HCEC 1CT (cell line): ENCODE measurements around the gene CFAP69.
"Not testable (repeated sequence)": the region's sequence is repeated elsewhere in the genome, so short reads cannot be mapped to it uniquely, and the experiment has no call there.

Source experiments
- DNase-seq: peaks from one replicate; pipeline ENCODE4 v3.0.0-alpha.2; 2017

CFAP69 gene

GRCh38 chr7:90236721-90237289 is 8.2 kb upstream of the CFAP69 start:
- DNase-seq = no peak

GRCh38 chr7:90238022-90238421 is 7.0 kb upstream of the CFAP69 start:
- no peak for DNase-seq

GRCh38 chr7:90238583-90238982 is 6.4 kb upstream of the CFAP69 start:
- DNase-seq = no peak

GRCh38 chr7:90239050-90239449 is 5.9 kb upstream of the CFAP69 start:
- no peak for DNase-seq

- no peak for DNase-seq
These were observed 5.2 kb upstream of the CFAP69 start for GRCh38 chr7:90239625-90240228.

GRCh38 chr7:90242369-90243168 is 2.4 kb upstream of the CFAP69 start:
- DNase-seq = no peak

GRCh38 chr7:90243556-90243955 is 1.4 kb upstream of the CFAP69 start:
- no peak for DNase-seq

GRCh38 chr7:90244565-90244908 is 437 bp upstream of the CFAP69 start:
- DNase-seq = no peak

- peak; percentile 25 for DNase-seq
These were observed 1.2 kb downstream of the CFAP69 start for GRCh38 chr7:90246171-90246570.

- DNase-seq = no peak
These were observed 3.7 kb downstream of the CFAP69 start for GRCh38 chr7:90248706-90249105.

- peak; percentile 89 for DNase-seq
These were observed 5.8 kb downstream of the CFAP69 start for GRCh38 chr7:90250601-90251303.

GRCh38 chr7:90251304-90251635 is 6.3 kb downstream of the CFAP69 start:
- DNase-seq = peak; percentile 71

- not testable (repeated sequence) for DNase-seq
These were observed 11.0 kb downstream of the CFAP69 start for GRCh38 chr7:90256011-90256410.

GRCh38 chr7:90256778-90257177 is 11.8 kb downstream of the CFAP69 start:
- DNase-seq = no peak

GRCh38 chr7:90261441-90261840 is 16.5 kb downstream of the CFAP69 start:
- no peak for DNase-seq

- peak; percentile 70 for DNase-seq
These were observed 17.5 kb downstream of the CFAP69 start for GRCh38 chr7:90262438-90262837.

- DNase-seq = peak; percentile 85
These were observed 21.8 kb downstream of the CFAP69 start for GRCh38 chr7:90266808-90267207.

GRCh38 chr7:90267263-90267858 is 22.4 kb downstream of the CFAP69 start:
- no peak for DNase-seq

- no peak for DNase-seq
These were observed 24.2 kb downstream of the CFAP69 start for GRCh38 chr7:90269163-90269562.

GRCh38 chr7:90270431-90271178 is 25.6 kb downstream of the CFAP69 start:
- DNase-seq = no peak

GRCh38 chr7:90271753-90272152 is 26.8 kb downstream of the CFAP69 start:
- peak; percentile 87 for DNase-seq

- DNase-seq = no peak
These were observed 27.3 kb downstream of the CFAP69 start for GRCh38 chr7:90272242-90272641.

GRCh38 chr7:90274161-90274560 is 29.2 kb downstream of the CFAP69 start:
- DNase-seq = no peak
